ELR (cell line): Measurements from ENCODE around the gene LDLRAD4.

ENCODE experiments used
- DNase-seq: peaks from one replicate; pipeline ENCODE4 v3.0.0-alpha.2; 2015; ENCODE audit warnings: low read depth

Gene LDLRAD4

DNA sequence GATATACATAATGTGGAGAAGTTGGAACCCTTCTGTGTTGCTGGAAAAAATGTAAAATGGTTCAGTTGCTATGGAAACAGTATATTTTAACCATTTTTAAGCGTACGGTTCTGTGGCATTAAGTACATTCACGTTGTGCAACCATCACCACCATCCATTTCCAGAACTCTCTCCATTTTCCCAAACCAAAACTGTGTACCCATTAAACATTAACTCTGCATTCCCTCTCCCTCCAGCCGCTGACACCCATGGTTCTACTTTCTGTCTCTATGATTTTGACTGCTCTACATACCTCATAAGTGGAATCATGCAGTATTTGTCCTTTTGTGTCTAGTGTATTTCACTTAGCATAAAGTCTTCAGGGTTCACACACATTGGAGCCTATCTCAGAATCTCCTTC lies 67.3 kb downstream of the LDLRAD4 start:
- DNase-seq: no peak

DNA sequence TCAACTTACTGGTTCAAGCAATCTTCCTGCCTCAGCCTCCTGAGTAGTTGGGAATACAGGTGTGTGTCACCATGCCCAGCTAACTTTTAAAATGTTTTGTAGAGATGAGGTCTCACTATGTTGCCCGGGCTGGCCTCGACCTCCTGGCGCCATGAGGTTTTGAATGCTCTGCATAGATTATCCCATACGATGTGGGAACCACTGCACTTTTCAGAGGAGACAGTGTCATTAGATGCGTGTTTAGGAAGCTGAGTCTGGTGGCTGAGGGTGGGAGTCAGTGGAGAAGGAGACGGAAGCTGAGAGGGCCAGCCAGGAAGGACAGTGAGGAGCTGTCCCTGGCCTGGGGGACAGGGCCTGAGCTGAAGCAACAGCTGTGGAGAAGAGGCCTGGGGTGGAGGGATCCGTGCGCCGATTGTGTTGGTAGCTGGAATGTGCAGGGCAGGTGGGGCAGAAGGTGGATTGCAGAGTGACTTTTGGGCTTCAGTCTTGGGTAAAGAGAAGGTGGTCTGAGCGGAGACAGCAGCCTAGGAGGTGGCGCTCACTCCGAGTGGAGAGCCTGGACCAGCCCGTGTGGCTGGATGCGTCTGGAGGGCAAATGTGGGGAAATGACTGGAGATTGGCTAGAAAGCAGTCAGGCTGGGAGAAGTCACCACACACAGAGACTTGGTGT lies 68.0 kb downstream of the LDLRAD4 start:
- no peak for DNase-seq

DNA sequence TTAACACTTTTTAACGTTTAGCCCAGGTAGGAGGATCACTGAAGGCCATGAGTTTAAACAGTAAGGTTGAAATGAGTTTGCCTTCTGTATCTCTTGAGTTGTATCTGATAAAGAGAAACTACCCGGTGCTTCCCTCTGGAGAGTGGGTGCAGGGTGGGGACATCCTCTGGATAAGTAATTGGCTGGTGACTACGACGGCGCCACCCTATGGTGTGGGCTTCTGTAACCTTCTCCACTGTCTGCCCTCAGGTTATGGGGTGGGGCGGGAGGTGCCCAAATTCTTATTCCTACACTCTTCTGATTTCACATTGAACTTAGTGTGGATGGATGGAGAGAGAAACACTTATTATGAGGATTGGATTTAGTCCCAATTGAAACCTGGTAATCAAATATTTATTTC lies 68.8 kb downstream of the LDLRAD4 start:
- no peak for DNase-seq

DNA sequence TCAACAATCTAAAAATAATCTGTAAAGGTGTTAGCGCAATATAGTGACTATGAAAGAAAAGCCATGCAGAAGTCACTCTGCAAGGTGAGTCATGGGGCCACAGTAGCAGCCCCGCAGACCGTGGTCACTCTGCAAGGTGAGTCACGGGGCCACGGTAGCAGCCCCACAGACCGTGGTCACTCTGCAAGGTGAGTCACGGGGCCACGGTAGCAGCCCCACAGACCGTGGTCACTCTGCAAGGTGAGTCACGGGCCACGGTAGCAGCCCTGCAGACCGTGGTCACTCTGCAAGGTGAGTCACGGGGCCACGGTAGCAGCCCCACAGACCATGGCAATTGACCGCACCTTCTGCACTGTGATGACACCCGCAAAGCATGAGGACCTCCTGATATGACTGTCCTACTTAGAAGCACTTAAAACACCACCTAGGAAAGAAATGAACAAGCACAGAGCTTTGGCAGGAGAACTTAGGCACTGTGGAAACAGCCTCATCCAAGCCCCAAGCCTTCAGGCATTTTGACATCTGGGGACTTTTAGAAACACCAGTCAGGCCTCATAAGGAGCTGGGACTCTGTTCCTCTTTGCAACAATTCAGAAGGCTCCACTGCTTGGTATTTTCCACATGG lies 70.1 kb downstream of the LDLRAD4 start:
- no peak for DNase-seq

DNA sequence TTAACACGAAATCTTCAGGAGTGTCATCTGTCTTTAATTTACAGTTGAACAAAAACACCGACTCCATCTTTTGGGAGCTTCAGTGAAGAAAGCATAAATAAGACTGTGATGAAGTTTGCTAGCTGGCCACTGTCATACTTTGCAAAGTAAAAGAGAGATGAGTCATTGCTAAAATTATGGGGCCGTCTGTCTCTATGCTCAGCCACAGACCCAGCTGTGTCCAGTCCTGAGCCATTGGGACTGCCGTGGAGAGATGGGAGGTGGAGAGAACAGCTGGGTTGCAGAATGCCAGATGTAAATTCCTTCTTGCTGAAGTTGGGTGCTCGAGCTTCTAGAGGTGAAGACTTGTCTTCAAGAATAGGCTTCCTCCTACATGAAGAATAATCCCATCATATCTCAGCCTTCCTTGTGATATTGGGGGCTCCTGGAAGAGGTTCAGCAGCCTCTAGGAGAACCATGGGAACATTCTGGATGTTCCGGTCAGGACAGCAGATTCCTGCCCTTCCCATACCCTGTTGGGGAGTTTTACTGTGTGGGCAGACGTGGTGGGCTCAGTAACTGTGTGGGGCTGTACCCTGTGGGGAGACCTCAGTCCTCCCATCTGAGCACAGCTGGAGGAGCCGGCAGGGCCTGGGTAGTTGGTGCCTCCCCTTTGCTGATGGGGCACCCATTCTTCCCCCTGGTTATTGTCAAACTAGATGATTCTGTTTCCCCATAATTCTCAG lies 71.1 kb downstream of the LDLRAD4 start:
- DNase-seq: no peak

DNA sequence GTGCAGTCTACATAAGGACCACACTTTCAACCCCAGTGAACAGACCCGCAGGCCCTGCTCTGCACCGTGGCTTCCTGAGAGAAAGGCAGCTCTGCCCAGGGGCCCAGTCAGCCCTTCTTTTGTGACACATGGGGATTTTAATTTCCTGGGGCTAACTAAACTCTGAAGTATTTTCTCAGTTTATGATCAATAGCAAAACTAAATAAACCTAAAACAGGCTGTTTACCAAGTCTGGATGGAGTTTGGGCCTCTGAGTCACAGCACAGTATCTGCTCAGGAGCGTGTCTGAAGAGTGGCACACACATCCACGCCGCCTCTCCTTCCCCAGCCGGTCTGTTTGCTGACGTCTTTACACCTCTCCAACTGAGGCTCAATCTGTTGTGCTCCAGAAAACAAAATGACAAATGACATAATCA lies 72.3 kb downstream of the LDLRAD4 start:
- no peak for DNase-seq

DNA sequence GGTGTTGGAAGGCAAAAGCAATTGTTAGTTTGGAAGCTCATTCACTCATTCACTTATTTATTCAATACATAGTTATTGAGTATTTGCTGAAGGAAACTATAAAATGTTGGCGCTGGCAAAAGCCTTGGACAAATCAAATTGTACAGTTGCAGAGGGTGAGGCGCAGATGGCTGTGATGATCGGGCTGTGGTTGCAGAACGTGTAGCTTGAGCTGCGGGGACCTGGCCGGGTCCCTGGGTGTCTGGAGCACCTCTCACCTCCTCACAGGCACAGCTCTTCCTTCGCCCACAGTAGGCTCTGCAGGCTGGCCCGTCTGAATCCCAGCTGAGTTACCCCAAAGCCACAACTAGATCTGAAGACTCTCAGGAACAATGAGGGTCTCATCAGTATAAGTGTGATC lies 72.7 kb downstream of the LDLRAD4 start:
- DNase-seq: no peak

DNA sequence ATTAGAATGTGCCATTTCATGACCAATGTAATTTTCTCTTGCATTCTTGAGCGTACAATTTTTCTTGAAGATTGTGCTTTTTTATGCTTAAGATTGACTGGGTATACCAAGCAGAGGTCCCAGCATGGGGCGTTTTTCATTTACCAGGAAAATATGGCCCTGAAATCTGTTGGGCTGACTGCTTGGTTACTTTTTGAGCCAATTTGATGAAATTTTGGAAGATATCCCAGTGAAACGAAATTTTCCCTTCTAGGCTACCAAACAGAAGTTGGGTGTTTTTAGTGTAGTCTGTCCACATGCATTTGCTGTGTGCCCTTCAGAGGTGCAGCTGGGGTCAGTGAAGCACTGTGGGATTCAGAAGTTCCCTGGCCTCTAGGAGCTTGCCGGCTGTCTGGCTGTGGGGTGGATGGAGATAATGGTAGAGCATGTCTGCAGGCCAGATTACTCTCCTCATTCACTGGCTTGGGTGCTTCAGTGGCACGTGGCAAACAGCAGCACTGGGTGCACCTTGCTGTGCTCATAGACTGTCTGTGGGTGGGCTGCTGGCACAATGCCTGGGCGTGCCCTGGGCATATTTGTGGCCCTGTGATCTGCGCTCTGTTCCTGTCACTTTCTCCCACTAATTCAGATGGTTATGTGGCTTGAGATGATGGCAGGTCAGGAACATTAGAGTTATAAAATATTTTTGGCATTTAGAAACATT lies 73.3 kb downstream of the LDLRAD4 start:
- DNase-seq: no peak

DNA sequence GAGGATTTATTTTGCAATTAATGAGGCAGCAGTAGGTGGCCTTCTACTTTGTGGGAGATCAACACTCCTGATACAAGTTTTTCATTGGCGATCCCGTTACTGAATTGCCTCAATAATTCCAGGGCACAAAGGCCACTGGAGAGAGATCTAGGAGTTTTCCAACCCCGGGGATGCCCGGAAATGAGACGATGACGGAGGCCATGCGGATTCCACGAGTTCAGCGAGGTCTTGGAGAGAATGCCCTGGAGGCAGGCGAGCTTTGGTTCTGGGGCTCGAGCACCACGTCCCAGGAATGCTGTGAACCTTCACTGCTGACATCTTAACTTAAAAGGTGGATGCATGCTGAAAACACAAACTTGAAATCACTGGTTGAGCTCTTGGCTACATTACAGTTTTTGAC lies 74.2 kb downstream of the LDLRAD4 start:
- no peak for DNase-seq

DNA sequence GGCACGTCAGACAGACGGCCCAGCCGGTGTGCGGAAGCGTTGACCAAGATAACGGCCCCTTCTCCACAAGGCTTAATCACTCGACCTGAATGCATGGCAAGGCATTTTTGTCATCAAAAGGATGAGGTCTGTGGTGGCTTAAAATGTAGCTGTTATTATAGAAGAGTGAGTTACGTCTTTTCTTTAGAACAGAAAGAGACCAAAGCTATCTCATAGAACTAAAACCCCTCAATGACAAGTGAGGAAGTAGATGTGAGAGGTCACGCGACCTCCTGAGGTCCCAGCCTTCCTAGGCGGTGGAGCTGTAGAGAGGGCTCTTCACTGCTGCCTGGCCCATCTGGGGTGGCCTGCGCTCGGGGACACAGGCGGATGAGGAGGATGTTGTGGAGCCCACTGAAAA lies 75.7 kb downstream of the LDLRAD4 start:
- DNase-seq: no peak

DNA sequence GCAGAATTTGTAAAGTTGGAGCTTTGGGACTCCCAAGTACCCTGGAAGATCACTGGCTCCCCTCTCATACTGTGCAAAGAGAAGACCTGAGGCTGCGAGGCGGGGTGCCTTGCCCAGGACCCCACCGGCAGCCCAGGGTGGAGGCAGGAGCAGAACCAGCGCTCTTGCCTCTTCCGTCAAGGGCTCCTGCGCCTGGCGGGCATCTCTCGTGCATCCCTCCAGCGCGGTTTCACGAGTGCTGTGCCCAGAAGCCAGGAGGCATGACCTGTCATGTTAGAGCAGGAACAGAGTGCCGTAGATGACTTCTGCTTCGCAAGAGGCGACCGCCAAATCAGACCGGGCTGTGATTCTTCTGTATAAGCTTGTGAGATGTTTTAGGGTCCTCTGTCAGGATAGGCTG lies 77.3 kb downstream of the LDLRAD4 start:
- no peak for DNase-seq

DNA sequence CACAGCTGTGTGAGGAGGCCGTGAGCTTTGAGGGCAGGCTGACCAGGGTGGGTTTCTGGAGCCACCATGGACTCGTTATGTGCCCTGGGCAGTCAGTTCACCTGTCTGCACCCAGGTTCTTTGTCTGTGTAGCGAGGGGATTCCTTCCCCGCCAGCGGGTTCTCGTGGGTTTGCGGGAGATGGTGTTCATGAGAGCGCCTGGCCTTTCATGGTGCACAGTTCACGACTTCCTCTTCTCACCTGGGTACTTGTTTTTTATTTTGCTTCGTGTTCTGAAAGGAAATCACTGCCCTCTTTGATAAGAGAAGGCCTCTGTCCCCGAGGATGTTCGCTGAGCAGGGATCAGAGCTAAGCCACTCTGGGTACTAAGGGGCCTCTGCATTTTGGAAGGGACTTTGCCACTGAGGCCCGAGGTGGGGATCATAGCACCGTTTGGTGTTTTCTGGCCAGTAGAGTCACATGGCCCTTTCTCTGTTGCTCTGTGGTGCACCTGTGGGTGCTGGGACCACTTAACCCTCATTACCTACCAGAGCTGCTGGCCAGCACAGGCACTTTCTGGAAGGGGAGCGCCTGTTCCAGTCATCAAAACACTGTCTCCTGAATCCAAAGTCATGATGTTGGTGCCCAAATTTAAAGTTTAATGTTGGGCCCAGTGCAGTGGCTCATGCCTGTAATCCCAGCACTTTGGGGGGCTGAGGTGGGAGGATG lies 78.5 kb downstream of the LDLRAD4 start:
- DNase-seq: no peak

DNA sequence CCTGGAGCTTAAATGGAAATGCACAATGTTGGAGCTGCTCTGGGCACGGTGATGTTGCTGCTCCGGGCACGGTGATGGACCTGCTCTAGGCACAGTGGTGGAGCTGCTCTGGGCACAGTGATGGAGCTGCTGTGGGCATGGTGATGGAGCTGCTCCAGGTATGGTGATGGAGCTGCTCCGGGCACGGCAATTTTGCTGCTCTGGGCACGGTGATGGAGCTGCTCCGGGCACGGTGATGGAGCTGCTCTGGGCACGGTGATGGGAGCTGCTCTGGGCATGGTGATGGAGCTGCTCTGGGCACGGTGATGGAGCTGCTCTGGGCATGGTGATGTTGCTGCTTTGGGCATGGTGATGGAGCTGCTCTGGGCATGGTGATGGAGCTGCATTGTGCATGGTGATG lies 79.7 kb downstream of the LDLRAD4 start:
- DNase-seq: no peak

DNA sequence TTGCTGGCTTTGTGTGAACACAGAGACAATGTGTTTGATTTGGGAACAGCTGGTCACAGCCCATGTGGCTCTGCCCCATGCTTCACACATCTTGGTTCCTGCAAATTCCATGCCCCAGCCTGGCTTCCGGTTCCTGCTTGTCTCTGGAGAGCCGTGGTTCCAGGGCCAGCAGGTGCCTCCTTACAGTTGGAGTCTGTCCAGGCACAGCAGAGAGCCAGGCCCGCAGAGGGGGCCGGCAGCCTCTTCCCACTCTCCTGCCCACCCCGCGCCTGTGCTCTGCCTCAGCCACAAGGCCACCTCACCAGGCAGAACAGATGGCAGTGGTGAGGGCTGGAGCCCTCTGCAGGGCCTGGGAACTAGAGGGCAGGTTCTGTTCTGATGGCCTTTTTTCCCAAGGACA lies 81.5 kb downstream of the LDLRAD4 start:
- no peak for DNase-seq

DNA sequence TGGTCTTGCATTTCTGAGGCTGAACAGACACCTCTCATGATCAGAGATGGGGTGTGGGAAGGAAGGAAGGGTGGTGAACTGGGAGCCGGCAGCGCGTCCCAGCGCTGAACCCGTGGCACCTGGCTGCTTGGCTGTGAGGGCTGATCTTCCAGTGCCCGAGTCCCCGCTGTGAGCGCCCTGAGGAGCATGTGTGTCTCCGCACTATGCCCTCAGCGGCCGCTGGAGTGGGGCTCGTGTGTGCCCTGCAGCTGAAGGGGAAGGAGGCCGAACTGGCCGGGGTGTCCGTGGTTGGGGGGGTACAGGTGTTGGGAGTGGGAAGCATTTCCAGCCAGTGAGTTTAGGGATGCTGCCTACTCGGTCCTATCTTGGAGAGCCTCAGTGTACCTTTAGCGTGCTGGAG lies 82.2 kb downstream of the LDLRAD4 start:
- DNase-seq: no peak

DNA sequence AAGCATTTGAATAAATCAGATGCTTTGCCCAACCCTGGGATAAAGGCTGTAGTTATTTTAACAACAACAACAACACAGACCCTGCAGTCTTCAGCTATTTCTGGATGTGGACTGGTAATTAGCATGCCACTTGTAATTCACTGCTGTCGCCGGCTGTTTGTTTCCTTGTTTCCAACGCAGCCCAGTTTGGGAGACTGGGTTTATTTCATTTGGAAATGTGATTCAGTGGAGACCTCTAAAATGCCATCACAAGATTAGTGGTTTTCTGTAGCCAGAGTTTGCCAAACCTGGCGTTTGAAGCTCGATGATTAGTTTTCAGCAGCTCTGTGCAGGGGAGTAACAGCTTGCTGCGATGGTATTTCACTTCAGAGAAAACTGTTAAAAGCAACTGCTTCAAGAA lies 83.5 kb downstream of the LDLRAD4 start:
- no peak for DNase-seq

DNA sequence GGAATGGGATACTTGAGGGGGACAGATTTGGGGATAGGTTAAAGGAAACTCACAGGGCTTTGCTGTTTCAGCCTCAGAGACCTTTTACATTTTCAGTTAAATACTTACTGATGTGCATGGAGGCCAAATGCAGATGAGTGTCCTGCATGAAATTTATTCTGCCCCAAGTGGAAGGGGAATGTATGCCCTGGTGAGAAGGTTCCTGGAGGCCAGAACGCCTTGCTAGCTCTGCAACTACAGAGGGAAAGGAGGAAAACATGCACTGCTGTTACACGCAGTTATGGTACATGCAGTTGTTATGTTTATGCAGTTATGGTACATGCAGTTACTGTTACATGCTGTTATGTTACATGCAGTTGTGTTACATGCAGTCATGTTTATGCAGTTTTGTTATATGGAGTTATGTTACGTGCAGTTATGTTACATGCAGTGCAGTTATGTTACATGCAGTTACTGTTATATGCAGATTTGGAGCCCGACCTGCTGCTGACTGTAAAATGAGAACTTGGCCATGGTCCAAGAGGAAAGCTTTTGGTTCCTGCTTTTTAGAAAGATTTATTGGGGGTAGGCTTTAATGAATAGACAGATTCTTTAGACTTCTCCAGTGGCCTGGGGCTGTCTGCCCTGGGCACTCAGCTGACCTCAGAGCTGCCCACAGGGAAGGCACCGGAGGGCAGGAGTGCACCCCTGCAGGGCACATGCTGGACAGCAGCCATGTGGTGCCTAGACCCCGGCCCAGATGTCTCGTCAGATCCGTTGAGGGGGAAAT lies 84.1 kb downstream of the LDLRAD4 start:
- DNase-seq: no peak

DNA sequence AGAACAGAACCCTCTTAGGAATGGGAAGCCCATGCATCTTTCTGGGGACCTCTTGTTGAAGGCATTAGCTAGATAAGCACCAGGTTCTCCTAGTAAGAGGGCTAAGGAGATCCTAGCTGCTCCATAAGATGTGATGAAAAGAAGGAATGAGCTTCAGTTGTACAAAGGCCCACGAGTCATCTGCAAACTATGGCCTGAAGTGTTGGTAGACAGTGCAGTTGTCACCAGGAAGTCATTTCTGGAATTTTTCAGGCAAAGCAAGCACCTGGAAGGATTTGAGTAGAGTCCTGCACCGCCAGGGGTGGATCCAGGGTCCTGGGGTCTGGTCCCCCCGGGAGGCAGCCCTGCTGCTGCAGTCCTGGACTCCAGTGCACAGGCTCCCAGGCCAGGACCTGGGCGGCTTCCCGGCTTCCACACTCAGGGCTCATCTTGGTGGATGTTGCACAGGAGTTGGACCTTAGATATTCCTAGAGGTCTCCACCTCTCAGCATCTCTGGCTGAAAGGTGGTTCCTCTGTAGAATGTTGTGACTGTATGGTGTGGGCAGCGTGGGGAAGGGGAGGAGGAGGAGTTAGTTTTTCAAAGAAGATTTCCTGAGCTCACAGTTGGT lies 85.3 kb downstream of the LDLRAD4 start:
- DNase-seq: no peak

DNA sequence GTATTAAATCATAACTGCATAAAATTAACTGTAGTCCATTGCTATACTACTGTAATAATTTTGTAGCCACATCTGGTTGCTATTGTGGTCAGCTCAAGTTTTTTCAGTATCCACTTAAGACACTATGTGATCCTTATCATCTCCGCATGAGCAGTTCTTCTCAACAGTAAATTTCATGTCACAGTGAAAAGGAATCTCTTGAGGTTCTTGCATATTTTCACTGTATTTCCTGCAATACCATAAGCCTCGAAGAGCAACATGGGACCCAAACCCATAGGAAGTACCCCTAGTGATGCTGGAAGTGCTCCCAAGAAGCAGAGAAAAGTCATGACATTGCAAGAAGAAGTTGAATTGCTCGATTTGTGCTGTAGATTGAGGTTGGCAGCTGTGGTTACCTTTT lies 86.7 kb downstream of the LDLRAD4 start:
- DNase-seq: no peak

DNA sequence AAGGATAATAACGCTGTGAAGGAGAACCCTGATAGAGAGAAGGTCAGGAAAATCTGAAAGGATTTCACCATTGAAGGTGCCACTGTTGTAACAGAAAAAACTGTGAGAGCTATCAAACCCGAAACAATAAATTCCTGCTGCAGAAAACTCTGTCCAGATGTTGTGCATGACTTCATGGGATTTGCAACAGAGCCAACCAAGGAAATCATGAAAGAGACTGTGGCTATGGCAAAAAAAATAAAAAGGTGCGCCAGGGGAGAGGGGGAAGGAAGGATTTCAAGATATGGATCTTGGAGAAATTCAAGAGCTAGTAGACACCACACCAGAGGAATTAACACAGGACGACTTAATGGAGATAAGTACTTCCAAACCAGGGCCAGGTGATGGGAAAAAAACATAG lies 88.0 kb downstream of the LDLRAD4 start:
- DNase-seq: no peak

DNA sequence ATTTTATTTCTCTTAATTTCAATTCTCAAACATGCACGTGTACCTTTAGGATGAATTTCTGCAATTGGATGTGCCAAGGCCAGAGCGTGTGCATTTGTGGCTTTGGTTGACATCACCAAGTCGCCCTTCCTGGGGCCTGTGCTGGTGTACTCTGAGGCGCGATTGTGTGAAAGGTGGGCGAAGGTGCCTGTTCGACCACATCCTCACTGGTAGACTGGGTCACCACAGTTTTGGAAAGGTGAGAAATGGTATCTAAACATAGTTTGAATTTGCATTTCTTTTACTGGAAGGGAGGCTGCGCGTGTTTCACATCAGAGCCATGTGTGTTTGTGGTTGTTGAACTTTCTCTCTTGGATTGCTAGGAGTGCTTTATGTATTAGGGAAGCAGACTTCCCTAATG lies 89.8 kb downstream of the LDLRAD4 start:
- DNase-seq: no peak
